H9 (cell line): ENCODE measurements around the gene DCC. TPM values are rescaled to one million over a fixed set of nuclear protein-coding genes. Genes with fewer than 3 reads are reported as not detected.

ENCODE experiments used
- DNase-seq: peaks from one replicate; pipeline ENCODE4 v3.0.0-alpha.2; 2017
- H2AFZ ChIP-seq: one replicate; pipeline ENCODE4 v1.6.1; 2013; ENCODE audit warnings: mild to moderate bottlenecking, low read length, control low read depth, moderate library complexity
- H2AK5ac ChIP-seq: 2 replicates; pipeline ENCODE4 v1.6.1; 2013; ENCODE audit warnings: low read length, control low read depth, mixed read lengths; ENCODE audit not compliant: insufficient read length
- H2BK120ac ChIP-seq: one replicate; pipeline ENCODE4 v1.6.1; 2013; ENCODE audit warnings: low read depth, mild to moderate bottlenecking, low read length, control low read depth, inconsistent platforms; ENCODE audit not compliant: poor library complexity, severe bottlenecking
- H2BK12ac ChIP-seq: 2 replicates; pipeline ENCODE4 v1.6.1; 2013; ENCODE audit warnings: low read length, control low read depth, mixed read lengths, low read depth; ENCODE audit not compliant: insufficient read length
- H2BK15ac ChIP-seq: 2 replicates; pipeline ENCODE4 v1.6.1; 2013; ENCODE audit warnings: low read depth, low read length, control low read depth
- H2BK20ac ChIP-seq: one replicate; pipeline ENCODE4 v1.6.1; 2013; ENCODE audit warnings: low read depth, mild to moderate bottlenecking, low read length, control low read depth, inconsistent platforms; ENCODE audit not compliant: poor library complexity, severe bottlenecking
- H2BK5ac ChIP-seq: 2 replicates; pipeline ENCODE4 v1.6.1; 2013; ENCODE audit warnings: low read length, control low read depth, mixed read lengths; ENCODE audit not compliant: insufficient read length
- H3K14ac ChIP-seq: 2 replicates; pipeline ENCODE4 v1.6.1; 2013; ENCODE audit warnings: low read length, control low read depth; ENCODE audit not compliant: insufficient read depth
- H3K18ac ChIP-seq: 2 replicates; pipeline ENCODE4 v1.6.1; 2013; ENCODE audit warnings: low read depth, mild to moderate bottlenecking, mixed read lengths, low read length, control low read depth; ENCODE audit not compliant: insufficient read length
- H3K23ac ChIP-seq: 2 replicates; pipeline ENCODE4 v1.6.1; 2013; ENCODE audit warnings: low read length, control low read depth, mixed read lengths, low read depth; ENCODE audit not compliant: insufficient read length
- H3K23me2 ChIP-seq: 2 replicates; pipeline ENCODE4 v1.6.1; 2013; ENCODE audit warnings: low read depth, mild to moderate bottlenecking, mixed read lengths, low read length, control low read depth; ENCODE audit not compliant: insufficient read length, poor library complexity, severe bottlenecking
- H3K27ac ChIP-seq: 2 replicates; pipeline ENCODE4 v1.5.1; 2013; ENCODE audit warnings: low read length, control low read depth, mixed read lengths, low read depth; ENCODE audit not compliant: insufficient read length
- H3K27me3 ChIP-seq: 2 replicates; pipeline ENCODE4 v1.6.1; 2013; ENCODE audit warnings: low read length, control low read depth, inconsistent platforms; ENCODE audit not compliant: insufficient read depth
- H3K4ac ChIP-seq: 2 replicates; pipeline ENCODE4 v1.6.1; 2013; ENCODE audit warnings: low read depth, mild to moderate bottlenecking, control low read depth, inconsistent platforms, low read length, moderate library complexity
- H3K4me1 ChIP-seq: 2 replicates; pipeline ENCODE4 v1.6.1; 2013; ENCODE audit warnings: low read length, control low read depth, inconsistent platforms; ENCODE audit not compliant: insufficient read depth
- H3K4me2 ChIP-seq: 2 replicates; pipeline ENCODE4 v1.6.1; 2013; ENCODE audit warnings: low read length, control low read depth, mixed read lengths; ENCODE audit not compliant: insufficient read length, insufficient read depth
- H3K56ac ChIP-seq: 2 replicates; pipeline ENCODE4 v1.6.1; 2013; ENCODE audit warnings: low read depth, mild to moderate bottlenecking, mixed read lengths, low read length, control low read depth; ENCODE audit not compliant: insufficient read length
- H3K79me1 ChIP-seq: 2 replicates; pipeline ENCODE4 v1.6.1; 2013; ENCODE audit warnings: low read depth, mild to moderate bottlenecking, moderate library complexity, low read length, control low read depth, inconsistent platforms; ENCODE audit not compliant: insufficient read depth, poor library complexity, severe bottlenecking
- H3K79me2 ChIP-seq: 2 replicates; pipeline ENCODE4 v1.6.1; 2013; ENCODE audit warnings: low read length, control low read depth, inconsistent platforms; ENCODE audit not compliant: insufficient read depth
- H3K9ac ChIP-seq: 2 replicates; pipeline ENCODE4 v1.6.1; 2013; ENCODE audit warnings: low read length, control low read depth, mixed read lengths; ENCODE audit not compliant: insufficient read length; ENCODE audit errors: extremely low read depth
- H3K9me3 ChIP-seq: one replicate; pipeline ENCODE4 v1.6.1; 2013; ENCODE audit warnings: low read depth, low read length, inconsistent platforms; ENCODE audit not compliant: control insufficient read depth
- H3T11ph ChIP-seq: one replicate; pipeline ENCODE4 v1.6.1; 2013; ENCODE audit warnings: mild to moderate bottlenecking, low read length, control low read depth, inconsistent platforms
- H4K20me1 ChIP-seq: one replicate; pipeline ENCODE4 v1.6.1; 2013; ENCODE audit not compliant: control insufficient read depth, insufficient read length, insufficient read depth
- H4K5ac ChIP-seq: 2 replicates; pipeline ENCODE4 v1.6.1; 2013; ENCODE audit warnings: low read depth, mild to moderate bottlenecking, mixed read lengths, low read length, control low read depth; ENCODE audit not compliant: insufficient read length
- H4K8ac ChIP-seq: replicated peaks from 2 replicates; pipeline ENCODE4 v1.6.1; 2013; ENCODE audit warnings: low read length, control low read depth, mixed read lengths, low read depth; ENCODE audit not compliant: insufficient read length
- H4K91ac ChIP-seq: 2 replicates; pipeline ENCODE4 v1.6.1; 2013; ENCODE audit warnings: low read depth, mild to moderate bottlenecking, moderate library complexity, mixed read lengths, low read length, control low read depth; ENCODE audit not compliant: insufficient read length
- H3K27ac Mint-ChIP-seq, 3 experiments: 2 replicates in 2 of 3; 3 replicates in 1 of 3; pipeline ENCODE4 v1.8.0; 2020 to 2021; ENCODE audit warnings: mixed read lengths in 3 of 3, mild to moderate bottlenecking in 1 of 3, moderate library complexity in 1 of 3
- H3K27me3 Mint-ChIP-seq: 2 replicates; pipeline ENCODE4 v1.8.0; 2021; ENCODE audit warnings: low read depth, mild to moderate bottlenecking, moderate library complexity, mixed read lengths
- H3K36me3 Mint-ChIP-seq, 3 experiments: 2 replicates in 2 of 3; 3 replicates in 1 of 3; pipeline ENCODE4 v1.8.0; 2020 to 2021; ENCODE audit warnings: low read depth in 3 of 3, mixed read lengths in 3 of 3; ENCODE audit not compliant: insufficient read depth in 1 of 3
- H3K4me1 Mint-ChIP-seq, 2 experiments: 2 replicates each; pipeline ENCODE4 v1.8.0; 2020; ENCODE audit warnings: mixed read lengths in 2 of 2
- H3K4me3 Mint-ChIP-seq, 2 experiments: 2 replicates in 1 of 2; 3 replicates in 1 of 2; pipeline ENCODE4 v1.8.0; 2020 to 2021; ENCODE audit warnings: mild to moderate bottlenecking in 2 of 2, mixed read lengths in 2 of 2, moderate library complexity in 1 of 2
- H3K9me3 Mint-ChIP-seq, 2 experiments: 2 replicates in 1 of 2; 3 replicates in 1 of 2; pipeline ENCODE4 v1.8.0; 2020; ENCODE audit warnings: mild to moderate bottlenecking in 2 of 2, mixed read lengths in 2 of 2, moderate library complexity in 1 of 2
- WGBS: extraction: QIAGEN DNeasy Blood & Tissue Kit; methylation state at CpG from one replicate; pipeline ENCODE4 v1.1.7; 2013; ENCODE audit warnings: missing lambda C conversion rate, low lambda C conversion rate, mixed read lengths; ENCODE audit not compliant: insufficient read length; ENCODE audit errors: extremely low coverage; 5-methylcytosine and 5-hydroxymethylcytosine counted together
- total RNA-seq: library from RNA; stranded (reverse); gene quantifications from 2 replicates; pipeline ENCODE4 v1.2.1, GENCODE V29; 2021
- TF ChIP-seq, protein P1 (sequence below): fragments of 200-600 bp; sonication (generic); conservative IDR thresholded peaks from 3 replicates; pipeline ENCODE4 v1.8.0; 2021; ENCODE audit warnings: antibody characterized with exemption, mild to moderate bottlenecking

Gene DCC
- total RNA-seq, 1 experiment from 2014 or later = 0.35 TPM

DNA sequence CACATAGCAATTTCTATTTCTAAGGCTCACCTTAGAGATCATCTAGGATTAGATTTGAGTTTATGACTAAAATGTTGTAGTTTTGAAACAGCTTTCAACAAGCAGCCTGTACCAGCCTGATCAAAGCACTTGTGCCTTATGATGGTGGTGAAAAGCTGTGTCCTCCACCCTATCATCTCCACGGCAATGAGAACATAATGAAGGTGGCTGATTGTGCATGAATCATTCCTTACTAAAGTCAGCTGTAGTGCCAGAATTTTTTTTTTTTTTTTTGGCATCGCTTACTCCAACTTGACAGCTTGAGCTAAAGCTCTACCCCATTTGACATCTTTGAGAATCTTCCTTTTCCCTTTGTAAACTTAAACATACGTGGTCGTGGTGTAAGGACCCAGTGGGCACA lies 86.0 kb downstream of the DCC start:
- H3K27ac Mint-ChIP-seq = no peak overlapping the region

More for the DNA sequence above, 86.0 kb downstream of the DCC start:
- H2BK20ac ChIP-seq = no peak overlapping the region
- H2AFZ ChIP-seq = no peak overlapping the region
- H3K27me3 ChIP-seq = no peaks in the 10 kb centered on the region
- no peaks in the 10 kb centered on the region for H3K4me1 ChIP-seq
- no peak overlapping the region for H3K27ac ChIP-seq
- no peak overlapping the region for H2BK15ac ChIP-seq
- no peaks in the 10 kb centered on the region for H3K27me3 Mint-ChIP-seq
- H3K79me2 ChIP-seq = no peaks in the 10 kb centered on the region
- no peak overlapping the region for H3K4ac ChIP-seq
- no peaks in the 10 kb centered on the region for H3K23me2 ChIP-seq
- H3K9me3 Mint-ChIP-seq = no peaks in the 10 kb centered on the region
- no peak overlapping the region for H3K9ac ChIP-seq
- no peak for DNase-seq
- no peak overlapping the region for H2BK12ac ChIP-seq
- H3K14ac ChIP-seq = no peak overlapping the region
- H3K23ac ChIP-seq = no peak overlapping the region
- no peaks in the 10 kb centered on the region for H3K79me1 ChIP-seq
- no peak overlapping the region for H3T11ph ChIP-seq
- TF ChIP-seq, protein P1, sequence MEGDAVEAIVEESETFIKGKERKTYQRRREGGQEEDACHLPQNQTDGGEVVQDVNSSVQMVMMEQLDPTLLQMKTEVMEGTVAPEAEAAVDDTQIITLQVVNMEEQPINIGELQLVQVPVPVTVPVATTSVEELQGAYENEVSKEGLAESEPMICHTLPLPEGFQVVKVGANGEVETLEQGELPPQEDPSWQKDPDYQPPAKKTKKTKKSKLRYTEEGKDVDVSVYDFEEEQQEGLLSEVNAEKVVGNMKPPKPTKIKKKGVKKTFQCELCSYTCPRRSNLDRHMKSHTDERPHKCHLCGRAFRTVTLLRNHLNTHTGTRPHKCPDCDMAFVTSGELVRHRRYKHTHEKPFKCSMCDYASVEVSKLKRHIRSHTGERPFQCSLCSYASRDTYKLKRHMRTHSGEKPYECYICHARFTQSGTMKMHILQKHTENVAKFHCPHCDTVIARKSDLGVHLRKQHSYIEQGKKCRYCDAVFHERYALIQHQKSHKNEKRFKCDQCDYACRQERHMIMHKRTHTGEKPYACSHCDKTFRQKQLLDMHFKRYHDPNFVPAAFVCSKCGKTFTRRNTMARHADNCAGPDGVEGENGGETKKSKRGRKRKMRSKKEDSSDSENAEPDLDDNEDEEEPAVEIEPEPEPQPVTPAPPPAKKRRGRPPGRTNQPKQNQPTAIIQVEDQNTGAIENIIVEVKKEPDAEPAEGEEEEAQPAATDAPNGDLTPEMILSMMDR = no peak
- no peaks in the 10 kb centered on the region for H4K20me1 ChIP-seq
- no peak overlapping the region for H2BK5ac ChIP-seq
- H3K4me3 Mint-ChIP-seq = no peak overlapping the region
- H3K9me3 ChIP-seq = no peaks in the 10 kb centered on the region
- no CpG with 5 or more reads among the region's 4 CpGs for WGBS
- no peak overlapping the region for H3K4me2 ChIP-seq
- no peak overlapping the region for H4K91ac ChIP-seq
- no peaks in the 10 kb centered on the region for H3K4me1 Mint-ChIP-seq
- H4K8ac ChIP-seq = no peak overlapping the region
- no peaks in the 10 kb centered on the region for H3K36me3 Mint-ChIP-seq
- no peak overlapping the region for H2BK120ac ChIP-seq
- no peak overlapping the region for H4K5ac ChIP-seq
- no peak overlapping the region for H2AK5ac ChIP-seq
- no peak overlapping the region for H3K56ac ChIP-seq
- H3K18ac ChIP-seq = no peak overlapping the region
